HG02884 (cell line): Measurements from ENCODE around the gene KIF11.
"Not testable (repeated sequence)": the region's sequence is repeated elsewhere in the genome, so short reads cannot be mapped to it uniquely, and the experiment has no call there.

ENCODE experiments used
- ATAC-seq: cut with Tn5 transposase; IDR thresholded peaks from one replicate; pipeline ENCODE4 v1.9.1; 2021; ENCODE audit warnings: mild to moderate bottlenecking, moderate library complexity; ENCODE audit not compliant: unreplicated experiment

Gene KIF11

DNA sequence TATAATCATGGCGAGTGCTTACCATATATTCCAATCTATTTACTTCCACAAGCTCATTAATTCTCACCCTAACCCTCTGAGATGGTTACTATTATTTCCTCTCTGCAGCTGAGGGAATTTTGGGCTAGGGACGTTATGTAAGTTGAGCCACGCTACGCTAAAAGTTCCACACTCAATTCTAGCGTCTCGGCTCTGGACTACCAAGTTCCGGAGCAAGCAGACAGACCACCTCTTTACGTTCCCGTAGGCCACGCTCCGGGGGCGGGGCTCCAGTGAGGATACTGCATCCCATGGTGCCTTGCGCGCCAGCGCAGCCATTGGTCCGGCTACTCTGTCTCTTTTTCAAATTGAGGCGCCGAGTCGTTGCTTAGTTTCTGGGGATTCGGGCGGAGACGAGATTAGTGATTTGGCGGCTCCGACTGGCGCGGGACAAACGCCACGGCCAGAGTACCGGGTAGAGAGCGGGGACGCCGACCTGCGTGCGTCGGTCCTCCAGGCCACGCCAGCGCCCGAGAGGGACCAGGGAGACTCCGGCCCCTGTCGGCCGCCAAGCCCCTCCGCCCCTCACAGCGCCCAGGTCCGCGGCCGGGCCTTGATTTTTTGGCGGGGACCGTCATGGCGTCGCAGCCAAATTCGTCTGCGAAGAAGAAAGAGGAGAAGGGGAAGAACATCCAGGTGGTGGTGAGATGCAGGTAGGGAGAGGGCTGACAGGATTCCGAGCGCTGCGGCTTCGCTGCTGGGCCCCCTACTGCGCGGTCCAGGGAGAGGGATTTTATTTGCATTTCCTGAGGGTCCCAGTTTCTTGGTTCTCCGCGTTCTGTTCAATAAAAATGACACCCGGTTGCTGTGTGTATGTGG, at the start of gene KIF11:
TSS of gene KIF11 (plus strand) at position 370 of the 858 bp plus-strand sequence. CDS start at position 616, 246 bp downstream.
- ATAC-seq, result peak; percentile 59

GRCh38 chr10:92544296-92544695, 48.6 kb upstream of the KIF11 start:
- no peak for ATAC-seq

DNA sequence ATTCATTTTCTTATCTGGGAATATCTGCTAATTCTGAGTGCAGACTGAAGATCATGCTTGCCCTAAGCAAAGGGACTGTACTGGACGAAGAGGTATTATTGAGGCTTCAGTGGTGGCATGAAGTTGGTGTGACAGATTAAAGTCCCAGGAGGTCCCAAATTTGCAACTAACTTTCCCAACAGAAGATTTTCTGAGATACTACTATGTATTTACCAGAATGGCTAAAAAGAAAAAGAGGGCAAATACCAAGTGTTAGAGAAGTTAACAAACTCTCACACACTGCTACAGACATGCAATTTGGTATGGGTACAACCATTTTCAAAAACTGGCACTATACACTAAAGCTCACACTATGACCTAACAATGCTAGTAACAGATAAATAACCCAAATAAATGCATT, 47.4 kb upstream of the KIF11 start:
- ATAC-seq, result no peak

- no peak for ATAC-seq
These were observed 45.3 kb upstream of the KIF11 start for GRCh38 chr10:92547676-92548075.

GRCh38 chr10:92550924-92551323, 42.0 kb upstream of the KIF11 start:
- no peak for ATAC-seq

DNA sequence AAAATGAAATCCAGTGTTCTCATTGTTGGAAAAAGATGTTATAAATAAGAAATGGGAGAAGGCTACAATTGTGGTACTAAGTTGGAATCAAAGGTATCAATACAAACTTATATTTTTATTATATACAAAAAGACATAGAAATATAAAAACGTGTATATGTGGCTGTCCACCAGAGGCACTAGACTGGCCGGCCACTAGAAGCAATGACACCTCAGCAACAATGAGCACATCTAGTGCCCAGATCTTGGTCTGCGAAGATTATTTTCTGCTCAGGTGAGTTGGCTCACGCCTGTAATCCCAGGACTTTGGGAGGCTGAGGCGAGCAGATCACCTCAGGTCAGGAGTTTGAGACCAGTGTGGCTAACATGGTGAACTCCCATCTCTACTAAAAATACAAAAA, 40.6 kb upstream of the KIF11 start:
- no peak for ATAC-seq

DNA sequence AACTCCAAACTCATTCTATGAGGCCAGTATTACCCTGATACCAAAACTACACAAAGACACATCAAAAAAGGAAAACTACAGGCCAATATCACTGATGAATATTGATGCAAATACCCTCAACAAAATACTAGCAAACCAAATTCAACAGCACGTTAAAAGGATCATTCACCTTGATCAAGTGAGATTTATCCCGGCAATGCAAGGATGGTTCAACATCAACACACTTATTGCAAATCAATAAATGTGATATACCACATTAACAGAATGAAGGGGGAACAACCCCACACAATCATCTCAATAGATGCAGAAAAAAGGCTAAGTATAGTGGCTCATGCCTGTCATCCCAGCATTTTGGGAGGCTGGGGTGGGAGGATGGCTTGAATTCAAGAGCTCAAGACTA, 39.0 kb upstream of the KIF11 start:
- ATAC-seq, result no peak

GRCh38 chr10:92559046-92559445, 33.9 kb upstream of the KIF11 start:
- ATAC-seq, result no peak

- no peak for ATAC-seq
These were observed 30.5 kb upstream of the KIF11 start for GRCh38 chr10:92562424-92562823.

GRCh38 chr10:92567952-92568600, 24.9 kb upstream of the KIF11 start:
- peak; percentile 72 for ATAC-seq

DNA sequence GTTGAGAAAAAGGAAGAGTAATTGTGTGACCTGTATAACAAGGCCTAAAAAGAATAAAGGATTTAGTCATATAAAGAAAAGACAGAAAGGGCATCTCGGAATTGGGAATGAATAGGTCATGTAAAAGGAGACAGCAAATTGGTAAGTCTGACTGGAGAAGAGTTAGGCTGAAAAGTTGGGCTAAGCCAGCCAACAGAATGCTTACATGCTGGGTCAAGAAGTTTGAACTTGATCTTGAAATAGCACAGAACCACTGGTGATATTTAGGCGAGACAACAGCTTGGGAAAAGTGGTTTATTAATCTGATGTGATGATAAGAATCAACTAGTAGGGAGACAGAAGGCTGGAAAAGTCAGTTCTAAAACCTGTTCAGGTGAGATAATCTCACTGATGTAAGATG, 23.9 kb upstream of the KIF11 start:
- no peak for ATAC-seq

GRCh38 chr10:92569663-92570062, 23.3 kb upstream of the KIF11 start:
- ATAC-seq, result not testable (repeated sequence)

DNA sequence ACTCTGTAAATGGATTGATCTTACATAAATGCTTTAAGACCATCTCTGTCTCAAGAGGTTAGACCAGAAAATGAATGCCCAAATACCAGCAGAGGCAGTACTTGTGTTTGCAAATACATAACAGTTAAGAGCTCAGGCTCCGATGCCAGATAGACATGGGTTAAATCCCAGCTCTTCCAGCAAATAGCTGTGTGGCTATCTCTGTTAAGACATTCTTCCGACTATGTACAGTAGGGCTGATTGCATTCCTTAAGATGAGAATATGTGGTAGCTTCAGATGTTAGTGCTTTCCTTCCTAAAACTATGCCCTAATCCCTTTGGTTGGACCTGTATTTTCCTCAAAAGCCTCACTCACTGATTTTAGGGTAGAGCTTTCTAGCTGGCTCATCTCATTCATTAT, 21.3 kb upstream of the KIF11 start:
- ATAC-seq, result no peak

DNA sequence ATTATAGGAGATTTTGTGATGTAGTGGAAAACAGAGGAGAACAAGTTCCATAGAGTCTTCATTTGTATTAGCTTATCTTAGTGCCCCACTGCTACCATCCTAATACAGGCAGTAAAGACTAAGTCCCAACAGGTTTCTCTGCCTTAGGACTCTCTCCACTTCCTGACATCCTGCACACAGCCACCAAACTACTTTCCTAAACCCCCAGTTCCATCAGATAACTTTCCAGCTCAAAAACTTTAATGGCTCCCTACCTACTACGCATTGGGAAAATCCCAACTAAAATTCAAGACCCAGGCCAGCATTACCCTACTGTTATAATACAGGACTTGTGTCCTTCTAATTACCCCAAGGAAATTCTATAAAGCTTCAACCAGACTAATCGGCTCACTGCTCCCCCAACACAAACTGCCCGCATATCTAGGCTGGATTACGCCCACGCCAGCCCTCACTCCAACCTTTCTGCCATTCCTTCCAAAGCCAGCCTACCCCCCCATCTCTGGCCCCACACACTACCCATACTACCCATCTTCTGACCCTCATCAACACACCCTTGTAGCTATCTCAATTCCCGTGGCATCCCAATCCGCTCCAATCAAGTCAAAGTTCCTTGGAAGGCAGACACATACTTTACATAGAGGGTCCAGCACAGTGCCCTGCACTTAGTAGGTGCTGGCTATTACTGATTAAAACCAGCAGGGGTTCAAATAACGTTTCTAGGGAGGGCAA, 20.4 kb upstream of the KIF11 start:
- ATAC-seq, result no peak

GRCh38 chr10:92573091-92573797, 19.7 kb upstream of the KIF11 start:
- peak; percentile 36 for ATAC-seq

GRCh38 chr10:92573798-92574547, 19.0 kb upstream of the KIF11 start, which contains the start of gene IDE:
Gene IDE, minus strand, starts transcription at chr10:92574093. Its CDS starts 74 bp downstream, at chr10:92574019.
- peak; percentile 55 for ATAC-seq

GRCh38 chr10:92574548-92575261, 18.2 kb upstream of the KIF11 start:
- no peak for ATAC-seq

DNA sequence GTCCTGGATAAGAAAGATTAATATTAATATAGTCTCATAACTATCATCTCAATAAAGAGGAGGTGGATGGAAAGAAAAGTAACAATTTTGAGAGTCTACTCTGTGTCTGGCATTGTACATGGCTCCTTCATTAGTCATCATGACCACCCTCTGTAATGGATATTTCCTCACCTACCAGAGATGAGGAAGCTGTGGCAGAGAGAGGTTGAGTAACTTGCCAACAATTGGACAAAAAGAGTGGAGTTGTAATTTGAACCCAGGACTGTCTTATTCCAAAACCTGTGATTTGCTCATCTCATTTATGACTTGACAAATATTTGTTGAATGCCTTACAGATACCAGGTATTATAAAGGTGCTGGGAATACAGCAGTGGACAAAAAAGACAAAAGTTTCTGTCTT, 17.0 kb upstream of the KIF11 start:
- ATAC-seq, result no peak

DNA sequence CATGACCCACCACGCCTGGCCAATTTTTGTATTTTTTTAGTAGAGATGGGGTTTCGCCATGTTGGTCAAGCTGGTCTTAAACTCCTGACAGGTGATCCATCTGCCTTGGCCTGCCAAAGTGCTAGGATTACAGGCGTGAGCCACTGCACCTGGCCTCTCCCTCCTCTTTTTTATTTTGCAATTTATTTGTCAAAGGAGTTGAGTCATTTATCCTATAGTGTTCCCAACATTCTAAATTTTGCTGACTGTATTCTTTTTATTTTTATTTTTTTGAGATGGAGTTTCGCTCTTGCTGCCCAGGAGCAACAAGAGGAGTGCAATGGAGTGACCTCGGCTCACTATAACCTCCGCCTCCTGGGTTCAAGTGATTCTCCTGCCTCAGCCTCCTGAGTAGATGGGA, 10.6 kb upstream of the KIF11 start:
- not testable (repeated sequence) for ATAC-seq
